ENCODE measurements around the gene LMBR1L. TPM values are rescaled to one million over a fixed set of nuclear protein-coding genes. Genes with fewer than 3 reads are reported as not detected.

The LMBR1L gene
- total and polyA plus RNA-seq, 2 of the 8 experiments (the other 6 are each of a cell fraction or from before 2014, with no cell fraction given), result 36.6 to 49.6 TPM

GRCh38 chr12:49088932-49089330 lies 21.7 kb downstream of the LMBR1L start:
- Histone ChIP-seq H3K36me3 (ENCODE audit: control insufficient read depth in 2 of 4, insufficient read depth in 4 of 4, low read length in 3 of 4) (peaks cover 0 to 4% (median 0%) of the 10 kb centered on the region in 4 experiments; a peak in 1 of 8 replicates), H3K4me1 (replicated peaks in 1 of 4; ENCODE audit: control insufficient read depth in 3 of 4, insufficient read depth in 4 of 4, low read length in 3 of 4) (peaks cover 0 to 40% (median 13%) of the 10 kb centered on the region in 4 experiments; a peak in 6 of 7 replicates), H3K56ac (replicated peaks; ENCODE audit: insufficient read length, low read depth, low read length) (no peak overlapping the region), H3K14ac (ENCODE audit: insufficient read length) (no peak overlapping the region), H3K79me2 (ENCODE audit: control insufficient read depth in 1 of 2, insufficient read depth in 2 of 2, low read length in 2 of 2) (no peaks in the 10 kb centered on the region), H3K18ac (ENCODE audit: extremely low read depth, low read length) (no peak overlapping the region), H2AFZ (ENCODE audit: low read length) (no peak overlapping the region), H2BK120ac (replicated peaks; ENCODE audit: low read depth, low read length) (no peak overlapping the region), H3K9ac (replicated peaks in 1 of 4; ENCODE audit: extremely low read depth in 1 of 4, low read depth in 3 of 4, low read length in 3 of 4) (no peak overlapping the region), H4K5ac (ENCODE audit: insufficient read length, low read depth, low read length) (no peak overlapping the region), H2BK12ac (ENCODE audit: low read depth, low read length) (no peak overlapping the region), H2AK5ac (ENCODE audit: low read depth, low read length) (no peak overlapping the region), H3K4ac (replicated peaks; ENCODE audit: insufficient read length, low read depth, low read length) (no peak overlapping the region), H3K23me2 (ENCODE audit: low read depth, low read length) (peaks cover 8% of the 10 kb centered on the region; the same call in 1 of the 2 replicates), H3K23ac (ENCODE audit: insufficient read length) (no peak overlapping the region), H3K4me2 (ENCODE audit: insufficient read depth in 1 of 2, low read depth in 2 of 2, low read length in 2 of 2) (peak overlapping the region; percentile 6 to 63; a peak in 2 of 4 replicates), H4K8ac (ENCODE audit: extremely low read depth, insufficient read depth, low read length) (no peak overlapping the region), H4K91ac (replicated peaks; ENCODE audit: insufficient read length, low read length) (no peak overlapping the region), H3K9me3 (ENCODE audit: insufficient read depth in 2 of 2, low read depth in 1 of 2, low read length in 1 of 2) (no peaks in the 10 kb centered on the region; a peak in 1 of 4 replicates), H3K27me3 (replicated peaks in 1 of 4; ENCODE audit: control insufficient read depth in 3 of 4, extremely low read depth in 1 of 4, insufficient read depth in 3 of 4, low read length in 3 of 4) (peaks cover 51 to 75% (median 67%) of the 10 kb centered on the region in 4 experiments), H3K79me1 (ENCODE audit: low read depth, low read length) (no peaks in the 10 kb centered on the region), H2BK15ac (ENCODE audit: low read length) (no peak overlapping the region), H2BK5ac (ENCODE audit: low read depth, low read length) (no peak overlapping the region), H4K20me1 (replicated peaks in 1 of 2; ENCODE audit: control insufficient read depth in 1 of 2, insufficient read depth in 2 of 2, low read length in 2 of 2) (peaks cover 5 to 6% of the 10 kb centered on the region in 2 experiments), H3K27ac (ENCODE audit: low read depth, low read length) (no peak overlapping the region), H2BK20ac (ENCODE audit: low read length) (no peak overlapping the region), H3K4me3 (ENCODE audit: extremely low read depth in 1 of 4, insufficient read depth in 2 of 4, low read depth in 3 of 4, low read length in 4 of 4) (peak overlapping the region in 1 of 4 experiments; percentile 45; a peak in 1 of 8 replicates)
- FAIRE-seq (no peak), DNase-seq (ENCODE audit: low read depth in 1 of 2, low spot score in 2 of 2) (peak in 1 of 2 experiments; percentile 47)
- TF ChIP-seq TAF7 (optimal IDR thresholded peaks at IDR 0.05; ENCODE audit: borderline replicate concordance, low read depth, low read length) (no peak), MAFK (IDR thresholded peaks at IDR 0.05; ENCODE audit: low read depth, low read length) (no peak), SIX5 (IDR thresholded peaks at IDR 0.05; ENCODE audit: low read depth, low read length) (no peak), SAP30 (IDR thresholded peaks at IDR 0.05; ENCODE audit: insufficient read depth, insufficient replicate concordance, low read length) (no peak), FOSL1 (IDR thresholded peaks at IDR 0.05; ENCODE audit: insufficient read depth, low read depth, low read length) (no peak)
- TF ChIP-seq, protein P1, sequence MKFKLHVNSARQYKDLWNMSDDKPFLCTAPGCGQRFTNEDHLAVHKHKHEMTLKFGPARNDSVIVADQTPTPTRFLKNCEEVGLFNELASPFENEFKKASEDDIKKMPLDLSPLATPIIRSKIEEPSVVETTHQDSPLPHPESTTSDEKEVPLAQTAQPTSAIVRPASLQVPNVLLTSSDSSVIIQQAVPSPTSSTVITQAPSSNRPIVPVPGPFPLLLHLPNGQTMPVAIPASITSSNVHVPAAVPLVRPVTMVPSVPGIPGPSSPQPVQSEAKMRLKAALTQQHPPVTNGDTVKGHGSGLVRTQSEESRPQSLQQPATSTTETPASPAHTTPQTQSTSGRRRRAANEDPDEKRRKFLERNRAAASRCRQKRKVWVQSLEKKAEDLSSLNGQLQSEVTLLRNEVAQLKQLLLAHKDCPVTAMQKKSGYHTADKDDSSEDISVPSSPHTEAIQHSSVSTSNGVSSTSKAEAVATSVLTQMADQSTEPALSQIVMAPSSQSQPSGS (IDR thresholded peaks at IDR 0.05; ENCODE audit: low read length), result no peak
- 53% methylated on average over 6 of the region's 6 CpGs; no CpG with 5 or more reads in 1 of the 2 experiments for WGBS, 2 experiments (ENCODE audit: extremely low coverage in 1 of 2, insufficient coverage in 1 of 2, insufficient read length in 1 of 2, insufficient replicate concordance in 2 of 2, low coverage in 1 of 2, low lambda C conversion rate in 2 of 2, missing lambda C conversion rate in 1 of 2)
- ChIA-PET POLR2A (ENCODE audit: partially characterized antibody) (interaction anchor here (0.7 to 2.6 kb wide), 11 partner anchors 9 to 205 kb away, joined by 3 to 27 read pairs (median 4); partner anchors contain the start of genes RHEBL1 and TUBA1B), CTCF (ENCODE audit: partially characterized antibody) (interaction anchor here (0.8 to 7.1 kb wide), 33 partner anchors 12 to 311 kb away, joined by 3 to 235 read pairs (median 5); partner anchors contain the start of genes LMBR1L, PRPH and RHEBL1)

All from H1 (cell line).